ENCODE measurements around the gene ZNF608. TPM values are rescaled to one million over a fixed set of nuclear protein-coding genes. Genes with fewer than 3 reads are reported as not detected.

Gene ZNF608
- 12.1 and 12.8 TPM in 2 replicates for total RNA-seq (2014; rRNA removed; shearing (Covaris generic); ENCODE audit: low replicate concordance)

DNA sequence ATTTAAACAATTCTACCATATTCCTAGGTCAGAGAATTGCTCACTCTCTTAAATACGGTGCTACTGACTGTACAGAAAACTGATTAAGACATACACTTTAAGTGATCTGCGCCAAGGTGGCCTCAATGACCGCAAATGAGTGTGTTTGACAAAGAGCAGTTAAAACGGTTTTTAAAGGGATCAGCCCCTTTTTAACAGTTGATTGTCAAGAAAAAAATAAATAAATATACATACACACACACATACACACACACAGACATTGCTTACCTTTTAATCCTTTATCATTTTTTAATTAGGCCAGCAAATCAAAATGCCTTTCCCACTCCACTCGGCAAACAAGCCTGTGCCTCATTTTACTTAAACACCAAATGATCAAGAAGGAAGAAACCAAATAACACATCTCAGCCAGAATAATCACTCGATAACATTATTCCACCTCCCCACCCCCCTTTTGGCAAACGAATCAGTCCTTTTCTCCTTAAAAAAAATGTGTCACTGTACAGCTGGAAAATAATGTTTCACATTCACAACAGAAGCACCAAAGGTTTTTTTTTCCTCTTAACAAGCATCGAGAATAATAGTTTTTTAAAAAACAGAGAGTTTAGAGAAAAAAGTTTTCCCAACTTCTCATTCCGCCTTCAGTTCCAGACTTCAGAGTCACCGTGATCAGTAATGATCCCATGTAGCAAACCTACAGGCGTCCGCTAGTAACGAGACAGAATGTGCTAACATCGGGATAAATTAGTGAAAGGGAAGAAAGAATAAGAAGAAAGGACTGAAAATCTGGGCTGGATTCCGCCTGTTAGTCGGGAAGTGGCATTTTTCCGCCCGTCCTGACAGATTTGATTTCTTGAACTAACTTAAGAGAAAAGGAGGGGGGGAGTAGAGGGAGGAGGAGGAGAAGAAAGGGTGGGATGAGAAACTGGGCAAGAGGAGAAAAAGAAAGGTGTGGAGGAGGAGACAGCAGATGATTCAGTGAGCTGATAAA lies at the start of gene ZNF608:
Gene ZNF608, minus strand, starts transcription at position 712 of the 988 bp plus-strand sequence. CDS start 1,650 bp downstream, outside the sequence.
- Histone ChIP-seq H3K4me1 (ENCODE audit: low read length) (peaks cover 85% of the 10 kb centered on the region), H3K27ac (ENCODE audit: low read length) (peak within 1 kb of the TSS; percentile 98), H3K9me3 (ENCODE audit: low read length) (no peaks in the 10 kb centered on the region), H3K4me3 (ENCODE audit: low read length) (peak within 1 kb of the TSS; percentile 78), H4K20me1 (ENCODE audit: insufficient read depth, low read depth, low read length) (no peaks in the 10 kb centered on the region), H3K79me2 (ENCODE audit: low read length) (no peaks in the 10 kb centered on the region), H3K9me2 (replicated peaks; ENCODE audit: insufficient read depth, low read length) (no peaks in the 10 kb centered on the region), H3K4me2 (ENCODE audit: low read depth, low read length, poor library complexity, severe bottlenecking) (peak within 1 kb of the TSS; percentile 99), H2AFZ (ENCODE audit: low read length) (peak within 1 kb of the TSS; percentile 68; the same call in 1 of the 2 replicates), H3K9ac (ENCODE audit: low read length) (peak within 1 kb of the TSS; percentile 81), H3K27me3 (ENCODE audit: low read length) (no peaks in the 10 kb centered on the region), H3K36me3 (ENCODE audit: insufficient read depth, low read length) (no peaks in the 10 kb centered on the region)
- no peak for DNase-seq

DNA sequence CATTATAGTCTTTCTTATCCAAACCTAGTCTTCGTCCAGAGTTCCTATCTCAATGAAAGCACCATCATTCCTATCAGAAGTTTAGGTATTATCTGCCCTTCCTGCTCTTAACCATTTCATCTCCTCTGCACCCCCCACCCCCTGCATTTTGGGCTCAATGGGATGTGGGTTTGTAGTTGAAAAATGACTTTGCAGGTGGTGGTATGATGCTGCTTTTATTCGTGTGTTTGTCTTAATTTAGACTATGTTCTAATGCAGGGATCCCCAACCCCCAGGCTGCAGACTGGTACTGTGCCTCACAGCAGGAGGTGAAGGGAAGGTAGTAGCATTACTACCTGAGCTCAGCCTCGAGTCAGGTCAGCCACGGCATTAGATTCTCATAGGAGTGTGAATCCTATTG lies 49.4 kb upstream of the ZNF608 start:
- Histone ChIP-seq H4K20me1 (ENCODE audit: insufficient read depth, low read depth, low read length) (no peaks in the 10 kb centered on the region), H2AFZ (ENCODE audit: low read length) (no peak overlapping the region), H3K27me3 (ENCODE audit: low read length) (no peaks in the 10 kb centered on the region), H3K4me2 (ENCODE audit: low read depth, low read length, poor library complexity, severe bottlenecking) (no peak overlapping the region), H3K4me1 (ENCODE audit: low read length) (peaks cover 4% of the 10 kb centered on the region; the same call in 1 of the 2 replicates), H3K9ac (ENCODE audit: low read length) (no peak overlapping the region), H3K9me2 (replicated peaks; ENCODE audit: insufficient read depth, low read length) (no peaks in the 10 kb centered on the region), H3K79me2 (ENCODE audit: low read length) (no peaks in the 10 kb centered on the region), H3K9me3 (ENCODE audit: low read length) (no peaks in the 10 kb centered on the region), H3K4me3 (ENCODE audit: low read length) (no peak overlapping the region), H3K36me3 (ENCODE audit: insufficient read depth, low read length) (no peaks in the 10 kb centered on the region), H3K27ac (ENCODE audit: low read length) (no peak overlapping the region)
- no peak for DNase-seq

- DNase-seq, result no peak
- H3K27ac ChIP-seq (ENCODE audit: low read length), result no peak overlapping the region
- no peaks in the 10 kb centered on the region for H3K36me3 ChIP-seq (ENCODE audit: insufficient read depth, low read length)
- H3K79me2 ChIP-seq (ENCODE audit: low read length), result no peaks in the 10 kb centered on the region
- H3K9me2 ChIP-seq (replicated peaks; ENCODE audit: insufficient read depth, low read length), result no peaks in the 10 kb centered on the region
- no peak overlapping the region for H3K4me3 ChIP-seq (ENCODE audit: low read length)
- H3K9me3 ChIP-seq (ENCODE audit: low read length), result no peaks in the 10 kb centered on the region
- no peaks in the 10 kb centered on the region for H3K4me1 ChIP-seq (ENCODE audit: low read length)
- H3K9ac ChIP-seq (ENCODE audit: low read length), result no peak overlapping the region
- H3K27me3 ChIP-seq (ENCODE audit: low read length), result no peaks in the 10 kb centered on the region
- H4K20me1 ChIP-seq (ENCODE audit: insufficient read depth, low read depth, low read length), result no peaks in the 10 kb centered on the region
- H3K4me2 ChIP-seq (ENCODE audit: low read depth, low read length, poor library complexity, severe bottlenecking), result no peak overlapping the region
- no peak overlapping the region for H2AFZ ChIP-seq (ENCODE audit: low read length)
These were observed 44.7 kb upstream of the ZNF608 start for GRCh38 chr5:124790895-124791732.

GRCh38 chr5:124790301-124790894 lies 44.0 kb upstream of the ZNF608 start:
- no peak overlapping the region for H3K4me2 ChIP-seq (ENCODE audit: low read depth, low read length, poor library complexity, severe bottlenecking)
- H3K79me2 ChIP-seq (ENCODE audit: low read length), result no peaks in the 10 kb centered on the region
- DNase-seq, result no peak
- H4K20me1 ChIP-seq (ENCODE audit: insufficient read depth, low read depth, low read length), result no peaks in the 10 kb centered on the region
- H3K36me3 ChIP-seq (ENCODE audit: insufficient read depth, low read length), result no peaks in the 10 kb centered on the region
- no peaks in the 10 kb centered on the region for H3K4me1 ChIP-seq (ENCODE audit: low read length)
- H3K9me2 ChIP-seq (replicated peaks; ENCODE audit: insufficient read depth, low read length), result no peaks in the 10 kb centered on the region
- no peaks in the 10 kb centered on the region for H3K27me3 ChIP-seq (ENCODE audit: low read length)
- H3K9ac ChIP-seq (ENCODE audit: low read length), result no peak overlapping the region
- no peak overlapping the region for H3K4me3 ChIP-seq (ENCODE audit: low read length)
- H3K9me3 ChIP-seq (ENCODE audit: low read length), result no peaks in the 10 kb centered on the region
- H3K27ac ChIP-seq (ENCODE audit: low read length), result no peak overlapping the region
- H2AFZ ChIP-seq (ENCODE audit: low read length), result no peak overlapping the region

- no peaks in the 10 kb centered on the region for H3K36me3 ChIP-seq (ENCODE audit: insufficient read depth, low read length)
These were observed 42.7 kb upstream of the ZNF608 start for GRCh38 chr5:124789104-124789605.

DNA sequence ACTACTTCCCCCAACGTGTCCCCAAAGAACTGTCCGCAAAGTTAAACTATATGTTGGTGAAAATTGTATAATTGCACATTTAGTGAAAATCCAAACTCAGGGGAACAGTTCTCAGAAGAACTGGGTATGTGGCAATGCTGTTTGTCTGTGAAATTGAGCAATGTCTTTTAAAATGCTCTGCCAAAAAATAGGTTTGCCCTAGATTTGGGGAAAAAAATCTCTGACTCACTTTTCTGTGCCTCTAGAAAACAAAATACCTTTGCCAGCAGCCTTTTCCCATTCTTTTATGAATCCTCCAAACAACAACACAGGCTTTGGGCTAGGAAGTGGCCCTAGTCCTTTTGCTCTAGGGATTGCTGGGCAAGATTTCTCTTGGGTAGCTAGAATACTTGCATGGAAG lies 37.4 kb upstream of the ZNF608 start:
- no peaks in the 10 kb centered on the region for H3K79me2 ChIP-seq (ENCODE audit: low read length)
- no peak overlapping the region for H3K4me2 ChIP-seq (ENCODE audit: low read depth, low read length, poor library complexity, severe bottlenecking)
- no peak overlapping the region for H3K4me3 ChIP-seq (ENCODE audit: low read length)
- no peaks in the 10 kb centered on the region for H3K4me1 ChIP-seq (ENCODE audit: low read length)
- no peak for DNase-seq
- no peak overlapping the region for H3K9ac ChIP-seq (ENCODE audit: low read length)
- no peaks in the 10 kb centered on the region for H3K9me3 ChIP-seq (ENCODE audit: low read length)
- H3K27me3 ChIP-seq (ENCODE audit: low read length), result no peaks in the 10 kb centered on the region
- H3K9me2 ChIP-seq (replicated peaks; ENCODE audit: insufficient read depth, low read length), result no peaks in the 10 kb centered on the region
- H3K36me3 ChIP-seq (ENCODE audit: insufficient read depth, low read length), result no peaks in the 10 kb centered on the region
- H3K27ac ChIP-seq (ENCODE audit: low read length), result no peak overlapping the region
- no peaks in the 10 kb centered on the region for H4K20me1 ChIP-seq (ENCODE audit: insufficient read depth, low read depth, low read length)
- H2AFZ ChIP-seq (ENCODE audit: low read length), result no peak overlapping the region

More at GRCh38 chr5:124789104-124789605, 42.7 kb upstream of the ZNF608 start:
- H3K27ac ChIP-seq (ENCODE audit: low read length), result no peak overlapping the region
- H3K4me3 ChIP-seq (ENCODE audit: low read length), result no peak overlapping the region
- H3K9ac ChIP-seq (ENCODE audit: low read length), result no peak overlapping the region
- no peaks in the 10 kb centered on the region for H3K4me1 ChIP-seq (ENCODE audit: low read length)
- no peaks in the 10 kb centered on the region for H4K20me1 ChIP-seq (ENCODE audit: insufficient read depth, low read depth, low read length)
- H3K4me2 ChIP-seq (ENCODE audit: low read depth, low read length, poor library complexity, severe bottlenecking), result no peak overlapping the region
- H3K9me2 ChIP-seq (replicated peaks; ENCODE audit: insufficient read depth, low read length), result no peaks in the 10 kb centered on the region
- no peaks in the 10 kb centered on the region for H3K9me3 ChIP-seq (ENCODE audit: low read length)
- H2AFZ ChIP-seq (ENCODE audit: low read length), result no peak overlapping the region
- DNase-seq, result no peak
- no peaks in the 10 kb centered on the region for H3K79me2 ChIP-seq (ENCODE audit: low read length)
- H3K27me3 ChIP-seq (ENCODE audit: low read length), result no peaks in the 10 kb centered on the region

GRCh38 chr5:124783285-124783684 lies 36.8 kb upstream of the ZNF608 start:
- no peak overlapping the region for H3K4me3 ChIP-seq (ENCODE audit: low read length)
- no peaks in the 10 kb centered on the region for H3K36me3 ChIP-seq (ENCODE audit: insufficient read depth, low read length)
- H4K20me1 ChIP-seq (ENCODE audit: insufficient read depth, low read depth, low read length), result no peaks in the 10 kb centered on the region
- H3K4me2 ChIP-seq (ENCODE audit: low read depth, low read length, poor library complexity, severe bottlenecking), result no peak overlapping the region
- H3K4me1 ChIP-seq (ENCODE audit: low read length), result no peaks in the 10 kb centered on the region
- H3K27ac ChIP-seq (ENCODE audit: low read length), result no peak overlapping the region
- H3K9me3 ChIP-seq (ENCODE audit: low read length), result no peaks in the 10 kb centered on the region
- H3K9me2 ChIP-seq (replicated peaks; ENCODE audit: insufficient read depth, low read length), result no peaks in the 10 kb centered on the region
- DNase-seq, result no peak
- no peaks in the 10 kb centered on the region for H3K27me3 ChIP-seq (ENCODE audit: low read length)
- no peak overlapping the region for H3K9ac ChIP-seq (ENCODE audit: low read length)
- H2AFZ ChIP-seq (ENCODE audit: low read length), result no peak overlapping the region
- H3K79me2 ChIP-seq (ENCODE audit: low read length), result no peaks in the 10 kb centered on the region
